Measurements from ENCODE around the gene PDIA4.
"Not testable (repeated sequence)": the region's sequence is repeated elsewhere in the genome, so short reads cannot be mapped to it uniquely, and the experiment has no call there.

The PDIA4 gene

GRCh38 chr7:149028346-149029109 is at the start of gene PDIA4:
Gene PDIA4 (minus strand): TSS chr7:149028505. CDS start chr7:149028408, 97 bp downstream.
- DNase-seq = peak; percentile 97

GRCh38 chr7:149077594-149077993 is 49.3 kb upstream of the PDIA4 start:
- no peak for DNase-seq

GRCh38 chr7:149075286-149075685 is 47.0 kb upstream of the PDIA4 start:
- no peak for DNase-seq

GRCh38 chr7:149074116-149074885 is 46.0 kb upstream of the PDIA4 start:
- no peak for DNase-seq

- no peak for DNase-seq
These were observed 44.1 kb upstream of the PDIA4 start for GRCh38 chr7:149072438-149072775.

GRCh38 chr7:149071641-149072437 is 43.5 kb upstream of the PDIA4 start:
- DNase-seq = no peak

- DNase-seq = no peak
These were observed 42.9 kb upstream of the PDIA4 start for GRCh38 chr7:149071182-149071635.

- DNase-seq = no peak
These were observed 42.2 kb upstream of the PDIA4 start for GRCh38 chr7:149070372-149071125.

- DNase-seq = peak; percentile 0
These were observed 39.6 kb upstream of the PDIA4 start for GRCh38 chr7:149067869-149068268.

- DNase-seq = peak; percentile 29
These were observed 35.2 kb upstream of the PDIA4 start for GRCh38 chr7:149063476-149063875.

- DNase-seq = not testable (repeated sequence)
These were observed 34.1 kb upstream of the PDIA4 start for GRCh38 chr7:149062217-149062899.

- DNase-seq = no peak
These were observed 31.9 kb upstream of the PDIA4 start for GRCh38 chr7:149060156-149060555.

- DNase-seq = no peak
These were observed 25.6 kb upstream of the PDIA4 start for GRCh38 chr7:149053885-149054284.

GRCh38 chr7:149053384-149053783 is 25.1 kb upstream of the PDIA4 start:
- DNase-seq = no peak

GRCh38 chr7:149050941-149051340 is 22.6 kb upstream of the PDIA4 start:
- DNase-seq = no peak

- no peak for DNase-seq
These were observed 20.5 kb upstream of the PDIA4 start for GRCh38 chr7:149048805-149049204.

- DNase-seq = no peak
These were observed 18.1 kb upstream of the PDIA4 start for GRCh38 chr7:149046416-149046815.

GRCh38 chr7:149043936-149044335 is 15.6 kb upstream of the PDIA4 start:
- no peak for DNase-seq

GRCh38 chr7:149041350-149041749 is 13.0 kb upstream of the PDIA4 start:
- DNase-seq = peak; percentile 1

- not testable (repeated sequence) for DNase-seq
These were observed 10.3 kb upstream of the PDIA4 start for GRCh38 chr7:149038641-149039040.

- no peak for DNase-seq
These were observed 8.4 kb upstream of the PDIA4 start for GRCh38 chr7:149036676-149037075.

GRCh38 chr7:149031353-149031910 is 3.1 kb upstream of the PDIA4 start:
- no peak for DNase-seq

All from OCI-M1 (cell line).